ENCODE results near the gene ABO. TPM values are rescaled to one million over a fixed set of nuclear protein-coding genes. Genes with fewer than 3 reads are reported as not detected.

The ABO gene
- total and polyA plus RNA-seq, 9 of the 15 experiments (the other 6 are each of a cell fraction or from before 2014, with no cell fraction given) = 5.0 to 21.9 (median 11.9) TPM

DNA sequence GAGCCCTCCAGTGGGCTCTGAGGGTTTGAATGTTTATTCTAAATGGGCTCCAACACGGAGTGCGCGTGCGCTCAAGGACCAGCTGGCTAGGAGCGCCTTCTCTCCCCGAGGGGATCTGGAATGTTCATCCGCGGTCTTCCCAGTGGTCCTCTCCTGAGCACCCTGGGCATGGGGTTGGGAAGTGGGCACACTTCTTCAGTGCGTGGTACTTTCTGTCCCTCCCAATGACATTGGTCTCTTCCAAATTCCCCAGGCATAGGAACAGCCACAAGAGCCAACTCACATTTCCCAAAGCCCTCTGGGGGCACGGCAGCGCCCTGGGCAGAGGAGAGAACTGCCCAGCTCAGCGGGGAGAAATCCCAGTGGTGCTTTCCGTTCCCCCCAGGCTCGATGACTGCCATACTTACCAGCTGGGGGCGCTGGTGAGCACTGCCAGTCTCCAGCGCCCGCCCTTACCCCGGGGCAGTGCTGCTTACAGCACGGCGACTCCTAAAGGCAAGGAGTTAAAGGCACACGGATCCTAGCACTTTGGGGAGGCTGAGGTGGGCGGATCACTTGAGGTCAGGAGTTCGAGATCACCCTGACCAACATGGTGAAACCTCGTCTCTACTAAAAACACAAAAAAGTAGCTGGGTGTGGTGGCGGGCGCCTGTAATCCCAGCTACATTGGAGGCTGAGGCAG lies 36.0 kb downstream of the ABO start (continued):
- TF ChIP-seq ZNF740 (CRISPR knock-in tag; IDR thresholded peaks at IDR 0.05) (peak; percentile 82), ZNF740 (tag; IDR thresholded peaks at IDR 0.05) (no peak; a peak in 1 of 4 replicates), SRSF9 (IDR thresholded peaks at IDR 0.05; ENCODE audit: borderline replicate concordance, low read depth, low read length) (no peak), ARID2 (IDR thresholded peaks at IDR 0.05) (no peak), ATF3 (IDR thresholded peaks at IDR 0.05) (no peak), ATF3 (CRISPR knock-in tag; conservative IDR thresholded peaks at IDR 0.05) (0 out of 2 replicates have a peak, but pooled peaks have one; percentile 38), ASH1L (IDR thresholded peaks at IDR 0.05; ENCODE audit: borderline replicate concordance, low read depth, partially characterized antibody) (no peak), ZNF3 (CRISPR knock-in tag; IDR thresholded peaks at IDR 0.05) (no peak), ELF1 (tag; IDR thresholded peaks at IDR 0.05) (no peak), CBX5 (IDR thresholded peaks at IDR 0.05; ENCODE audit: borderline replicate concordance, low read depth) (no peak), SREBF2 (CRISPR knock-in tag; IDR thresholded peaks at IDR 0.05) (no peak), ZBED1 (IDR thresholded peaks at IDR 0.05) (no peak), E2F5 (CRISPR knock-in tag; IDR thresholded peaks at IDR 0.05) (no peak), HOXB6 (CRISPR knock-in tag; IDR thresholded peaks at IDR 0.05; ENCODE audit: borderline replicate concordance) (no peak), ZNF354B (CRISPR knock-in tag; IDR thresholded peaks at IDR 0.05) (no peak), NCOA4 (IDR thresholded peaks at IDR 0.05; ENCODE audit: partially characterized antibody) (no peak), TBP (optimal IDR thresholded peaks at IDR 0.05; ENCODE audit: low read depth, low read length) (peak; percentile 66), THAP7 (CRISPR knock-in tag; IDR thresholded peaks at IDR 0.05) (no peak), NEUROD1 (IDR thresholded peaks at IDR 0.05; ENCODE audit: borderline replicate concordance, low read depth, low read length, partially characterized antibody) (peak; percentile 17), ZNF175 (CRISPR knock-in tag; IDR thresholded peaks at IDR 0.05; ENCODE audit: low read depth) (no peak), STAG1 (CRISPR knock-in tag; IDR thresholded peaks at IDR 0.05; ENCODE audit: borderline replicate concordance) (0 out of 2 replicates have a peak, but pooled peaks have one; percentile 22), CBX3 (IDR thresholded peaks at IDR 0.05; ENCODE audit: borderline replicate concordance in 1 of 2, low read length in 2 of 2) (peak in 1 of 2 experiments; percentile 74; a peak in 1 of 3 replicates)
- TF ChIP-seq, protein P1, sequence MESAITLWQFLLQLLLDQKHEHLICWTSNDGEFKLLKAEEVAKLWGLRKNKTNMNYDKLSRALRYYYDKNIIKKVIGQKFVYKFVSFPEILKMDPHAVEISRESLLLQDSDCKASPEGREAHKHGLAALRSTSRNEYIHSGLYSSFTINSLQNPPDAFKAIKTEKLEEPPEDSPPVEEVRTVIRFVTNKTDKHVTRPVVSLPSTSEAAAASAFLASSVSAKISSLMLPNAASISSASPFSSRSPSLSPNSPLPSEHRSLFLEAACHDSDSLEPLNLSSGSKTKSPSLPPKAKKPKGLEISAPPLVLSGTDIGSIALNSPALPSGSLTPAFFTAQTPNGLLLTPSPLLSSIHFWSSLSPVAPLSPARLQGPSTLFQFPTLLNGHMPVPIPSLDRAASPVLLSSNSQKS (CRISPR knock-in tag; IDR thresholded peaks at IDR 0.05) = no peak

Measured in K562 (cell line).